ENCODE measurements around the gene PLEKHG4.

The PLEKHG4 gene

DNA sequence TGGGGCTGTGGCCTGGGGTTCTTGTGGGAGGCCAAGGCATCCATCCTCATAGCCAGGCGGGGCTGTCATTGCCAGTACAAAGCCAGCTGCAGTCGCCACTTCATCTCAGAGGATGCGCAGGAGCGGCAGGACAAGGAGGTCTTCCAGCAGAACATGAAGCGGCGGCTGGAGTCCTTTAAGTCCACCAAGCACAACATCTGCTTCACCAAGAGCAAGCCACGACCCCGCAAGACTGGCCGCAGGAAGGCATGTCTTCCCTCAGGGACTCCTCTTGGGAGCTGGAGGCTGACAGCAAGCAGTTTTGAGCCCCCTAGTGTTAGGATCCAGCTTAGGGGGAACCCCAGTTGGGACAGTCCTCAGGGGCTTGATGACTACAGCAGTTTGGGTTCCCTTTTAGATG is 15.1 kb upstream of the PLEKHG4 start:
- DNase-seq, result no peak

DNA sequence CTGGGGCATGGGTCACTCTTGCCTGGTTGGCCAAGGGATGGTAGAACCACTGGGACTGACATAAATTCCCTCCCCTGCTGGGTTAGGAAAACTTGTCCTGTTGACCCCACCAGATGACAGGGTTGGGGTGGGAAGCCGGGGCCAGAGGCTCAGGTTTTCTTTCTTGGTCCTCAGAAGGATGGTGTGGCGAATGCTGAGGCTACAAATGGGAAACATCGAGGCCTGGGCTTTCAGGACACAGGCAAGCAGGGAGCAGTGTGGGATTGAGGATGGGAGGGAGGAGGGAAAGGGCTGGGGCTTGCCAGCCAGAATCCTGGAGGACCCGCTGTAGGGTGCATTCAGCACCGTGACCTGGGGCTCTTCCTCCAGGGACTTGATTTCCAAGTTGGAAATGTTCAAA is 14.5 kb upstream of the PLEKHG4 start:
- no peak for DNase-seq

DNA sequence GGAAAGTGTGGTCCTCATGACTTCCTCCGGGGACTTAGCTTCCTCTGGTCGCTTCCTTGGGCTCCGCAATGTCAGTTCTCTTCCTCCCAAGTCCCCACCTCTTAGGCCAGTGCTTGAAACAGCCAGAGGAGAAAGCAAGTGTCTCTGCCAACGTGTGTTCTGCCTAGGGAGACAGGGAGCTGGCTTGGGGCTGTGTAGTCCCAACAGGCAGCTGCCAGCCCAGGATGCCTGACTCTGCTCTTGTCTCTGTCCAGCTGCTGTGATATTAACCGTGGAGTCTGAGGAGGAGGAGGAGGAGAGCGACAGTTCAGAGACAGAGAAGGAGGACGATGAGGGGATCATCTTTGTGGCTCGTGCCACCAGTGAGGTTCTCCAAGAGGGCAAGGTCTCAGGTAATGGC is 13.5 kb upstream of the PLEKHG4 start:
- no peak for DNase-seq

DNA sequence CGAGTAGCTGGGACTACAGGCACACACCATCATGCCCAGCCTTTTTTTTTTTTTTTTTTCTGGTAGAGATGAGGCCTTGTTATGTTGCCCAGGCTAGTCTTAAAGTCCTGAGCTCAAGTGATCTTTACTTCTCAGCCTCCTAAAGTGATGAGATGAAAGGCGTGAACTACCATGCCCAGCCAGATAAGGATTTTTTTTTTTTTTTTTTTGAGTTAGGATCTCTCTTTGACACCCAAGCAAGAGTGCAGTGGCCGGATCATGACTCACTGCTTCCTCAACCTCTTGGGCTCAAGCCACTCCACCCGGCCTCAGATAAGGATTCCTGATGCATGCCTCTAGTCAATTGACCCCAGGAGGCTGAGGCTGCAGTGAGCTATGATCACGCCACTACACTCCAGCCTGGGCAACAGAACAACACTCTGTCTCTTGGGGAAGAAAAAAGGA is 11.2 kb upstream of the PLEKHG4 start:
- no peak for DNase-seq

DNA sequence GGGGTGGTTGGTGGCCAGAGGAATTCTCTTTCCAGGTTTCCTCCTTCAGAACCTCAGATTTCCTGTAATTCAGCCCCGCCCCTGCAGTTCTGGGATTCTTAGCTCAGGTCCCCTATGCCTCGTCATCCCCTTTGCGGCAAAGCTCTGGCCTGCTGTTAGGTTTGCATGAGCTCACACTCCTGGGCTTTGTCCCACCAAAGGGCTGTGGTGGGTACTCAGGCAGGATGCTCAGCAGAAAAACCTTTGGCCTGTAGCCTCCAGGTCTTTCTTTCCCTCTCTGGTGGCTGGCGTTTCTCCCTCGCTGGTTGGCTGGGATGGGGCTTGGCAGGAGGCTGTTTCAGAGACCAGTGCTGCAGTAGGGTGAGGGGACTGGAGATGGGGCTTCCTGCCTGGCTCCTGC is 9.6 kb upstream of the PLEKHG4 start:
- no peak for DNase-seq

DNA sequence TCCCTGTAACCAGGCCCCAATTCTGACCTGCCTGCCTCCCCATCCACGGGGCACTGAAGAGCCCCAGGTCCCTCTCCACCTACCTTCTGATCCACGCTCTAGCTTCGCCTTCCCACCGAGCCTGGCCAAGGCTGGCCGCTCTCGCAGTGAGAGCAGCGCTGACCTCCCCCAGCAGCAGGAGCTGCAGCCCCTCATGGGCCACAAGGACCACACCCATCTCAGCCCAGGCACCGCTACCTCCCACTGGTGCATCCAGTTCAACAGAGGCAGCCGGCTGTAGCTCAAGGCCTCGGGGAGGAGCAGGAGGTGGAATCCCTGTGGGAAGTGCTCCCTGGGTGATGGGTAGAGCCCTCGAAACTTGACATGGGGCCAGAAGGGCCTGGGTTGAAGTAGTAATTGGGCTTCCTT is 8.4 kb upstream of the PLEKHG4 start:
- no peak for DNase-seq

DNA sequence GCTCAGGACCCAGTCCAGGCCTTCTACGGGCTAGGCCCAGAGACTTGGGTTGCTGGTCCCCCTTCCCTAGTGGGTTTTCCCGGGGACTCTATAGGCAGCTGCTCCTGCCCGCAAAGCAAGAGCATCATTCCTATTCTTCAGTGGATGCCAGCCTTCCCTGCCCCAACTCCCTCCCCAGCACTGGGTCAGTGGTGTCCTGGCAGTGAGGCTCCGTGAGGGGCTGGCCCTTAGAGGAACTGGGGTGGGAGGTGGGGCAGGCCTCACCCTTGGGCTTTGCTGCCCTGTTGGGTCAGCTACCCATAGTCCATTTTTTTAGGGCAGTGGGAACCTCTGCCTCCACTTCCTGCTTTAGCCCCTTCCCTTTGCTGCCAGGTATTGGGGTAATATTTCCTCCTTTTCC is 7.9 kb upstream of the PLEKHG4 start:
- DNase-seq, result no peak

DNA sequence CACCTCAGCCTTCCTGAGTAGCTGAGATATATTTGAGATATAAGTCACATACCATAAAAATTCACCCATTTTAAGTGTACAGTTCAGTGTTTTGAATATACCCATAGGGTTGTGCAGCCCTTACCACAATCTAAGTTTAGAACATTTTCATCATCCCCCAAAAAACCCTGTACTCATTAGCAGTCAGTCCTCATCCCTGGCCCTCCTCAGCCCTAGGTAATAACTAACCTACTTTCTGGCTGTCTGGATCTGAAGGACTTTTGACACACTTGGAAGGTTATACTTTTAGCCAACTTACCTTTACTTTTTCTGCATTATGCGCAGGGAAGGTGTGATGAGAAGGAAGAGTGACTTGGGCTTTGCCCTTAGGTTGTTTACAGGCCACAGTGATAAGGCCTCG is 4.0 kb upstream of the PLEKHG4 start:
- no peak for DNase-seq

DNA sequence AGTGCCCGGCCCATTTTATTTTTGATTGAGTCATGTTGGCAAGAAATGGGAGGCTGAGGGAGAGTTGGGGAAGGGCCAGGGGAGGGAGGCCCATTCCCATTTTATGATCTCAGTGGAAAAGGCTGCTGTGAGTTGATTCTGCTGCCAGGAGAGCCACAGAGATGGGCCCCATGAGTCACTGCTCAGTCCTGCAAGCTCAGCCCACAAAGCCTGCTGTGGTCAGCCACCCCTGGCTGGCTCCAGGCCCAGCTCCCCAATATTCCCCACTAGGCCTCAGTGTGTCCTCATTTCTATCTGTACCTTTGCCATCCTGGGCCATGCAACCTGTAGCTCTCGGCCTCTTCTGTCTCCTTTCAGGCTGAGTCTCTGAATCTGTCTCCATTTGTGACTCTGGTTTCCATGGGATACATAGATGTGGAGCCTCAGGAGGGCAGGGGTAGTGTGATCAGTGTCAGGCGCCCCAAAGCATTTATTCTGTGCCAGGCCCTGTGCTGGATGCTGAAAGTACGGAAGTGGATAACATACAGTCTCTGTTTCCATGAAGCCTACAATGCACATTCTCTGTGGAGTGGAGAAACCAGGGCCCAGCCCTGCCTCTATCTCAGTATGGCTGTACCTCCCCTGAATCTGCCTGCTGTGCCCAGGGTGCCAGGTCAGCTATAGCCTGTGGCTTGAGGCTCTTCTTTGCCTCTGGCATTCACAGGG is 1.9 kb upstream of the PLEKHG4 start:
- no peak for DNase-seq

DNA sequence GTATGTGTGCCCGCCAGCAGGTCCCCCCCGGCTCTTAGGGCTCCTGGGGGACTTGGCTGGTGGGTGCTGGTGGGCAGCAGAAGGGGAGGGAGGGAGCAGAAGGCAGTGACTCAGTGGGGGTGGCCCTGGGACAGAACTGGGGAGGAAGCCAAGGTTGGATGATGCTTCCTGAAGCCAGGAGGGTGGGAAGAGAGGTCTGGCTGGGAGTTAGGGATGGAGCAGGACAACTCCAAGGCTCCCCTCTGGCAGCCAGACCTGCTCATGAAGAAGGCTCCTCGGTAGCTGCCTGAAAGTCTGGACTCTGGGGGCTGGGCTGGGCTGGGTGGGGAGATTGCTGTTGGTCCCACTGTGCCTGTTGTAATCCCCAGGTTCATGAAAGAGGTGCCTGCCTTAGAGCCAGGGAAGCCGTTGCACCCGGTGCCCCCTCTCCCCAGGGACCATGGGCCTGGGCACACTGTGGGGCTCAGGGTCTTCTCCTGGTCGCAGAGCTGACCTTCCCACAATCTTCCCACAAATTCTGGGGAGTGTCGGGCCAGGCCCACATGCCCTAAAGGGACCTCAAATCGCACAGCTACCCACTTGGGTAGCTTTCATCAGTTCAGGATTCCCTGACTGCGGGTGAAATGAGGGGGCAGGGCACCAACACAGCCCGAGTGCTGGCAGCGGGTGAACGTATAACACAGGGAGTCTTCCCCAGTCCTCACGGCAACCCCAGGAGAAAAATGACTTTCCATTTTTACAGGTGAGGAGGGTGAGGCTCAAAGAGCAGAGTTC is 1.1 kb upstream of the PLEKHG4 start:
- no peak for DNase-seq

DNA sequence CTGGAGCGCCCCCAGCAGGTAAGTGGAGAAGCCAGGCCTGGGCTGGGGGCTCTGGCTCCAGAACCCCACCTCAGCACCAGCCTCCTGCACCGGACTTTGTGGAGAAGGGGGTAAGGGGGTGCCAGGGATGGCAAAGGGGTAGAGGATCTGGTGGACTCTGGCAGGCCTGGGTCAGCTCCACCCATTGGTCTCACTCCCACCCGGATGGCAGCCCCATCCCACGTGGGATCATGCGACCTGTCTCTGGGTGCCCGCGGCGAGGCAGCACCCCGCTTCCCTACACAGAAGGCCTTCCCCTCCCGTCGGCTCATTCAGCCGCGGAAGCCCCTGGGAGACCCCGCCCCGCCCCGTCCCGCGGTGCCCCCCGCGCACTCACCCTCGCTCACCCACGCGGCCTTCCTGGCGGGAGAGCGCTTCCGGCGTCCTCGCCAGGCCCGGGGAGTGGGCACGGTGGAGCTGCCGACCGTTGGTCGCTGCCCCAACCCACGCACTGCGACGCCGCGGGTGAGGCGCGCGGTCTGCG is 498 bp upstream of the PLEKHG4 start:
- no peak for DNase-seq

DNA sequence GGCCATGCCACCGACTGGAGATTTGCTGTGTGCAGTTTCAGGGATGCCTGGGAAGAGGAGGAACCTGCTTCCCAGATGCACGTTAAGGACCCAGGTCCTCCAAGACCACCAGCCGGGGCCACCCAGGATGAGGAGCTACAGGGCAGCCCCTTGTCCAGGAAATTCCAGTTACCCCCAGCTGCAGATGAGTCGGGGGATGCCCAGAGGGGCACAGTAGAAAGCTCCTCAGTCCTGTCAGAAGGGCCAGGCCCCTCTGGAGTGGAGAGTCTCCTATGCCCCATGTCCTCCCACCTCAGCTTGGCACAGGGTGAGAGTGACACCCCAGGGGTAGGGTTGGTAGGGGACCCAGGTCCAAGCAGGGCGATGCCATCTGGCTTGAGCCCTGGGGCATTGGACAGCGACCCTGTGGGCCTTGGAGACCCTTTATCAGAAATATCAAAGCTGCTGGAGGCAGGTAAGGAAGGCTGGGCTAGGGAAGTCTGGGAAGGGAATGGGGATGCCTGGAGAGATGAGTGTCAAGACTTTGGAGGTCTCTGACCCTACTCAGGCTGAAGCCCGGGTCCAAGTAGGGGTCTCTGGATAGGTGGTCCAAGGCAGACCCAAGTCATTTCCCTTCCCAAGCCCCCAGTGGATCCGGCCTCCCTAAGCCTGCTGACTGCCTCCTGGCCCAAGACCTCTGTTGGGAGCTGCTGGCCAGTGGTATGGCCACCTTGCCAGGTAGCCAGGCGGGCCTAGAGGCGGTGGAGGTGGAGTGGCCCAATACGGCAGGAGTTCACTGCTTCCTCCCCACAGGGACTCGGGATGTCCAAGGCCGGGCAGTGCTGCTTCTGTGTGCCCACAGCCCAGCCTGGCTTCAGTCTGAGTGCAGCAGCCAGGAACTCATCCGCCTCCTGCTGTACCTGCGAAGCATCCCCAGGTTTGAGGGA is 1.0 kb downstream of the PLEKHG4 start:
- no peak for DNase-seq

DNA sequence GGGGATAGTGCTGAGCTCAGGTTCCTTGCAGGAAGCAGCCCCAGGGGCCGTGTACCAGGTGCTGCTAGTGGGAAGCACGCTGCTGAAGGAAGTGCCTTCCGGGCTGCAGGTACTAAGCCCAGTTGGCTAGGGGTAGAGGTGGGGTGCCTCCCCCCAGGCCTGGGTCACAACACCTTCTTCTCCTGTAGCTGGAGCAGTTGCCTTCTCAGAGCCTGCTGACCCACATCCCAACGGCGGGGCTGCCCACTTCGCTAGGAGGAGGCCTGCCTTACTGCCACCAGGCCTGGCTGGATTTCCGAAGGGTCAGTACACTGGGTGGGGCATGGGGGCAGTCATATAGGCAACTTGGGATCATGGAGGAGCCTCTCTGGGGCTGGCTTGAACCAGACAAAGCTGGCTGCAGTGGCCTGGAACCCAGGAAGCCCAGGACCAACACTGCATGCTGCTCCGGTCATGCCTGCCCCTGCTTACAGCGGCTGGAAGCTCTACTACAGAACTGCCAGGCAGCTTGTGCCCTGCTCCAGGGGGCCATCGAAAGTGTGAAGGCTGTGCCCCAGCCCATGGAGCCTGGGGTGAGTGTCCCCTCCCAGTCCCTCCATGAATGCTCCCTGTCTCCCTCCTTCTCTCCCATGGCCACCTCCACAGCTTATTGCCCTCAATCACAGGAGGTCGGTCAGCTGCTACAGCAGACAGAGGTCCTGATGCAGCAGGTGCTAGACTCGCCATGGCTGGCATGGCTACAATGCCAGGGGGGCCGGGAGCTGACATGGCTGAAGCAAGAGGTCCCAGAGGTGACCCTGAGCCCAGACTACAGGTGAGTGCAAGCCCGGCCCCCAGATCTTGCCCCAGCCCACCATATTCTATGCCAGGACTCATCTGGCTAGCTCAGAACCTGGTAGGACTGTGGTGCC is 2.5 kb downstream of the PLEKHG4 start:
- DNase-seq, result no peak

DNA sequence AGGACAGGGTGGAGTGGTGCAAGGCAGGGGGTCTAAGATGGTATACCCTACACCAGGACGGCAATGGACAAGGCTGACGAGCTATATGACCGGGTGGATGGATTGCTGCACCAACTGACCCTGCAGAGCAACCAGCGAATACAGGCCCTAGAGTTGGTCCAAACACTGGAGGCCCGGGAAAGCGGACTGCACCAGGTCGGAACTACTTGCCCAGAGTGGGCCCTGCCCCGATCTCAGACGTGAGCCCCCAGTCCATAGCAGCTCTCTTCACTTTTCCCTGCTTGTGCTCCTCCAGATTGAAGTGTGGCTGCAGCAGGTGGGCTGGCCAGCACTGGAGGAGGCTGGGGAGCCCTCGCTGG is 3.1 kb downstream of the PLEKHG4 start:
- no peak for DNase-seq

DNA sequence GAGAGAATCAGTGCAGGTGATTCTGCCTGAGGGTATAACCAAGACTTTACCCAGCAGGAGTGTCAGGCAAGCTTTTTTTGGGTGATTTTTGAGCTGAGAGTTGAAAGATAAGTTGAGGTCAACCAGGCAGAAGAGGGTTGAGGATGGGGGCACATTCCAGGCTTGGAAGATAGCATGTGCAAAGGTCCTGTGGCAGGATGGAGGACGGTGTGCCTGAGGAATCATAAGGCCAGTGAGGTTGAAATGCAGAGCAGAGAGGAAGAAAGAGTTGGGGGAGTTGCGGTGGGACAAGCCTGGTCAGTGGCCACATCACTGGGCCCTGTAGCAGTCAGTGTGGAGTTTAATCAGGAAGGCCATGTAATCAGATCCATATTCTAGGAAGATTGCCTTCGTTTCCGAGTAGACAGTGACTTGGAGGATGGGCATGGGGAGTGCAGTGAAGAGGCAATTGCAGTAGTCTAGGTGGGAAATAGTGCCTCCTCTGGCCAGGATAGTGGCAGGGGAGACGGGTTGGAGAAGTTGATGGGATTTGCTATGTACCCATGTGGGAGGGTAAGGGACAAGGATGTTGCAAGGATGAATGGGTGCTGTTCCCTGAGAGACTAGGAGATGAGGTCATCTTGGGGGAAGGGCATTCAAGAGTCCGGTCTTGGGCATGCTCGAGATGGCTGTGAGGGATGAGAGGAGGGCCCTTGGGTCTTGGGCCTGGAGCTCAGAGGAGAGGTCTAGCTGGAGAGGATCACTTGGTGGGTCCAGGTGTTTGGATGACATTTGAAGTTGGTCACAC is 3.9 kb downstream of the PLEKHG4 start:
- no peak for DNase-seq

DNA sequence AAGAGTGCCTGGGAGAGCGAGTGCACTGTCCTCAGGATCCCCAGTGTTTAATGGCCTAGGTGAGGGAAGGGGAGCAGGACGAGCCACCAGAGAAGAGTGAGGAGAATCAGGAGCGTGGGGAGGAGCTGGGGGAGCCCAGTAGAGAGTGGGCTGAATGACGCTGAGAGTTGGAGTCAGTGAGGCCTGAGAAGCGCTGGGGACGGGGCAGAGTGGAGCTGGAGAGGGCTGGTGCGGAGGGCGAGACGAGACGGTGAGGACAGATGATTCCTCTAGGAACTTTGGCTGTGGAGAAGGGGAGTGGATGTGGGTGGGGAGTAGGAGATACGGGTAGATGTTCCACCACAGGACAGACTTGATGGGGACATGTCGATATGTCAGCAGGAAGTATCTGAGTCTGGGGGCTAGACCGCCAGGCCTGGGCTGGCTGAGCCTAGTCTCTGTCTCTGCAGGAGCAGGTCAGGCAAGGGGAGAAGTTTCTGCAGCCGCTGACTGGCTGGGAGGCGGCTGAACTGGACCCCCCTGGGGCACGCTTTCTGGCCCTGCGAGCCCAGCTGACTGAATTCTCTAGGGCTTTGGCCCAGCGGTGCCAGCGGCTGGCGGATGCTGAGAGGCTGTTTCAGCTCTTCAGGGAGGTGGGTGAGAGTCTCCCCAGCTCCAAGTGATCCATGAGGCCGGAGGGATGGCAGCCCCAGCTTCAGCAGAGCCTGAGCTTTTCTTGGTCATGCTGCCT is 4.7 kb downstream of the PLEKHG4 start:
- no peak for DNase-seq

DNA sequence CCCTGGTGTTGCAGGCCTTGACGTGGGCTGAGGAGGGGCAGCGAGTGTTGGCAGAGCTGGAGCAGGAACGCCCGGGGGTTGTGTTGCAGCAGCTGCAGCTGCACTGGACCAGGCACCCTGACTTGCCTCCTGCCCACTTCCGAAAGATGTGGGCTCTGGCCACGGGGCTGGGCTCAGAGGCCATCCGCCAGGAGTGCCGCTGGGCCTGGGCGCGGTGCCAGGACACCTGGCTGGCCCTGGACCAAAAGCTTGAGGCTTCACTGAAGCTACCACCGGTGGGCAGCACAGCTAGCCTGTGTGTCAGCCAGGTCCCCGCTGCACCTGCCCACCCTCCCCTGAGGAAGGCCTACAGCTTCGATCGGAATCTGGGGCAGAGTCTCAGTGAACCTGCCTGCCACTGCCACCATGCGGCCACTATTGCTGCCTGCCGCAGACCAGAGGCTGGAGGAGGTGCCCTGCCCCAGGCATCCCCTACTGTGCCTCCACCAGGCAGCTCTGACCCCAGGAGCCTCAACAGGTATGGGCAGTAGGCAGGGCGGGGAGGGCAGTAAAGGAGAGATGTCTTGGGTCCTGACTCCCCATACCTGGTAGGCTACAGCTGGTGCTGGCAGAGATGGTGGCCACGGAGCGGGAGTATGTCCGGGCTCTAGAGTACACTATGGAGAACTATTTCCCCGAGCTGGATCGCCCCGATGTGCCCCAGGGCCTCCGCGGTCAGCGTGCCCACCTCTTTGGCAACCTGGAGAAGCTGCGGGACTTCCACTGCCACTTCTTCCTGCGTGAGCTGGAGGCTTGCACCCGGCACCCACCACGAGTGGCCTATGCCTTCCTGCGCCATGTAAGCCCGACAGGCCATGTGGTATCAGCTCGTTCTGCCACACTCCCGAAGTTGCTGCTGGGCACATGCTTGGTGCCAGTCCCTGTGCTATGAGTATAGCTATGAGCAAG is 5.6 kb downstream of the PLEKHG4 start:
- DNase-seq, result no peak

DNA sequence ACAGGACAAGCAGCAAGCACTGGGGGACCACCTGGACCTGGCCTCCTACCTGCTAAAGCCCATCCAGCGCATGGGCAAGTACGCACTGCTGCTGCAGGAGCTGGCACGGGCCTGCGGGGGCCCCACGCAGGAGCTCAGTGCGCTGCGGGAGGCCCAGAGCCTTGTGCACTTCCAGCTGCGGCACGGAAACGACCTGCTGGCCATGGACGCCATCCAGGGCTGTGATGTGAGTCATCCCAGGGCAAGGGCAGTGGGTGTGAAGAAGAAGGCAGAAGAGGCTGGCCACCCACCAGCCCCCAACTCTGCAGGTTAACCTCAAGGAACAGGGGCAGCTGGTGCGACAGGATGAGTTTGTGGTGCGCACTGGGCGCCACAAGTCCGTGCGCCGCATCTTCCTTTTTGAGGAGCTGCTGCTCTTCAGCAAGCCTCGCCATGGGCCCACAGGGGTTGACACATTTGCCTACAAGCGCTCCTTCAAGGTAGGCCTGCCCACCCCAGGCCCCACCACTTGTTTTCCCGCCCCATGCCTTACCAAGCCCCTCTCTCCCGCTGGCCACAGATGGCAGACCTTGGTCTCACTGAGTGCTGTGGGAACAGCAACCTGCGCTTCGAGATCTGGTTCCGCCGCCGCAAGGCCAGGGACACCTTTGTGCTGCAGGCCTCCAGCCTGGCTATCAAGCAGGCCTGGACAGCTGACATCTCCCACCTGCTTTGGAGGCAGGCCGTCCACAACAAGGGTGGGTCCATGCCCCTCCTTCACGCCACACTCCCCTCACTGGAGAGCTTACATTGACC is 7.3 kb downstream of the PLEKHG4 start:
- no peak for DNase-seq

DNA sequence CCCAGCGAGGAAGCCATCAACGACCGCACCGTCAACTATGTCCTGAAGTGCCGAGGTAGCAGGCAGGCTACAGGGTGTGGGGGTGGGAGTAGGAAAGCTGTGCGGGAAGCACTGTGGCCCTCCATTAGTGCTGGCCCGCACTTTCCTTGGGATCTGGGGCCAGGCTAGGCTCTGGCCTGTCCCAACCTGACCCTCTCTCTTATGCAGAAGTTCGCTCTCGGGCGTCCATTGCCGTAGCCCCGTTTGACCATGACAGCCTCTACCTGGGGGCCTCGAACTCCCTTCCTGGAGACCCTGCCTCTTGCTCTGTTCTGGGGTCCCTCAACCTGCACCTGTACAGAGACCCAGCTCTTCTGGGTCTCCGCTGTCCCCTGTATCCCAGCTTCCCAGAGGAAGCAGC is 8.6 kb downstream of the PLEKHG4 start:
- DNase-seq, result no peak

Measured in activated T-cell treated with anti-CD3 and anti-CD28 coated beads, Interleukin-2, amount 50 U/mL, for 1 hour (primary cell).